Kidney (tissue), 14 donors: ENCODE measurements around the gene HSPA9. TPM values are rescaled to one million over a fixed set of nuclear protein-coding genes. Genes with fewer than 3 reads are reported as not detected.

ENCODE experiments used
- DNase-seq, 5 donors: peaks; one replicate each; pipeline ENCODE4 v3.0.0-alpha.2; 2013 to 2020
- FAIRE-seq: peaks from 2 replicates; lab custom pipeline; 2012; peaks lifted over from hg19 to GRCh38; lab: Jason Lieb, UNC
- H3K27ac ChIP-seq, 2 donors: one replicate each; pipeline ENCODE4 v1.7.0; 2013; ENCODE audit warnings: low read depth in 2 of 2, low read length in 2 of 2, inconsistent platforms in 1 of 2
- H3K27me3 ChIP-seq: one replicate; pipeline ENCODE4 v1.7.1; 2013; ENCODE audit warnings: low read length, inconsistent platforms; ENCODE audit not compliant: control insufficient read depth, insufficient read depth
- H3K36me3 ChIP-seq, 3 donors: one replicate each; pipeline versions ENCODE4 v1.7.0 to v1.7.1; 2013; ENCODE audit warnings: low read length in 3 of 3, control low read depth in 1 of 3, inconsistent platforms in 1 of 3; ENCODE audit not compliant: insufficient read depth in 3 of 3, control insufficient read depth in 2 of 3
- H3K4me1 ChIP-seq, 3 donors: one replicate each; pipeline versions ENCODE4 v1.7.0 to v1.7.1; 2013; ENCODE audit warnings: low read length in 3 of 3, inconsistent platforms in 1 of 3, low read depth in 1 of 3; ENCODE audit not compliant: control insufficient read depth in 2 of 3, insufficient read depth in 2 of 3
- H3K4me3 ChIP-seq, 3 donors: one replicate each; pipeline versions ENCODE4 v1.7.0 to v1.8.1; 2013; ENCODE audit warnings: low read length in 3 of 3, control low read depth in 1 of 3, inconsistent platforms in 1 of 3
- H3K9ac ChIP-seq, 3 donors: one replicate each; pipeline versions ENCODE4 v1.7.0 to v1.7.1; 2013; ENCODE audit warnings: low read length in 3 of 3, control low read depth in 1 of 3, inconsistent platforms in 1 of 3
- H3K9me3 ChIP-seq, 3 donors: one replicate each; pipeline versions ENCODE4 v1.7.0 to v1.7.1; 2013; ENCODE audit warnings: low read length in 3 of 3, control low read depth in 1 of 3, inconsistent platforms in 1 of 3; ENCODE audit not compliant: control insufficient read depth in 2 of 3, insufficient read depth in 1 of 3
- intact Hi-C: fragments of 100-400 bp; cut with DNase I; formaldehyde crosslinking; loops from one replicate; pipeline ENCODE4 v1.11.1; 2022
- polyA plus RNA-seq: library from polyadenylated mRNA; stranded (reverse); fragments of 350-450 nt; fragmentation: Illumina TruSeq; extraction: RNeasy Lipid Tissue Mini Kit (QIAGEN cat#74804); gene quantifications from one replicate; pipeline ENCODE4 v1.2.3, GENCODE V29; 2014; ENCODE audit warnings: low read depth, low replicate concordance; ENCODE audit not compliant: insufficient read depth
- total RNA-seq: library from RNA; stranded (reverse); fragmentation: NEBNext Ultra II Directional; extraction: Animal tissue kit (Norgen Biotek cat#: 25700); gene quantifications from one replicate; pipeline ENCODE4 v1.2.1, GENCODE V29; 2021
- TF ChIP-seq, protein P1 (sequence below): IDR thresholded peaks from 3 replicates; pipeline ENCODE4 v1.5.1; 2012; ENCODE audit warnings: mild to moderate bottlenecking, moderate library complexity, borderline replicate concordance; ENCODE audit not compliant: insufficient read depth; ENCODE audit errors: extremely low read depth
- donor health status: control.
- donor health status: control.
- donor health status: control.
- donor health status: control.
- donor health status: control.
- donor health status: DM: yes; HTN: yes; CAD: no.
- donor health status: Normal renal cell carcinoma (clear cell type).

Gene HSPA9
- total and polyA plus RNA-seq, 2 donors from 2014 or later: 192 to 331 TPM

DNA sequence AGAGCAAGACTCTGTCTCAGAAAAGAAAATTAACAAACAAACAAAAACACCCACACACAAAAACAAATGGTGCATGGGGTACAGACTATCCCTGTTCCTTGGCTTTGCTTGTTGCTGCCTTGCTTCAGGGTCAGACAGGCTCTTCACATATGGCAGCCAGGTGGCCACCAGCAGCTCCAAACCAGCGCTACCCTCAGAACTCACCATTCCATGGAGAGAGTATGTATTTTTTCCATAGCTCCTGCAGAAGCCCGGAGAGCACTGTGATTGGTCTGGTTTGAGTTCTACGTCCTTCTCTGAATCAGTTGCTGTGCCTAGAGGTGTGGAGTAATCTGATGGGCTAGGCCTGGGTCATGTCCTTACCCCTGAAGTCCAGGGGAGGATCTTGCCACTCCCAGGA lies 25.2 kb upstream of the HSPA9 start:
- FAIRE-seq: no peak
- no peaks in the 10 kb centered on the region for H3K9me3 ChIP-seq

GRCh38 chr5:138597661-138598400 lies 22.6 kb upstream of the HSPA9 start:
- FAIRE-seq (no peak), DNase-seq (no peak)
- no peak overlapping the region for H3K27ac ChIP-seq
- H3K4me3 ChIP-seq: no peak overlapping the region
- H3K9me3 ChIP-seq: no peaks in the 10 kb centered on the region
- intact Hi-C loops: no loop called here
- H3K36me3 ChIP-seq: no peaks in the 10 kb centered on the region
- TF ChIP-seq, protein P1, sequence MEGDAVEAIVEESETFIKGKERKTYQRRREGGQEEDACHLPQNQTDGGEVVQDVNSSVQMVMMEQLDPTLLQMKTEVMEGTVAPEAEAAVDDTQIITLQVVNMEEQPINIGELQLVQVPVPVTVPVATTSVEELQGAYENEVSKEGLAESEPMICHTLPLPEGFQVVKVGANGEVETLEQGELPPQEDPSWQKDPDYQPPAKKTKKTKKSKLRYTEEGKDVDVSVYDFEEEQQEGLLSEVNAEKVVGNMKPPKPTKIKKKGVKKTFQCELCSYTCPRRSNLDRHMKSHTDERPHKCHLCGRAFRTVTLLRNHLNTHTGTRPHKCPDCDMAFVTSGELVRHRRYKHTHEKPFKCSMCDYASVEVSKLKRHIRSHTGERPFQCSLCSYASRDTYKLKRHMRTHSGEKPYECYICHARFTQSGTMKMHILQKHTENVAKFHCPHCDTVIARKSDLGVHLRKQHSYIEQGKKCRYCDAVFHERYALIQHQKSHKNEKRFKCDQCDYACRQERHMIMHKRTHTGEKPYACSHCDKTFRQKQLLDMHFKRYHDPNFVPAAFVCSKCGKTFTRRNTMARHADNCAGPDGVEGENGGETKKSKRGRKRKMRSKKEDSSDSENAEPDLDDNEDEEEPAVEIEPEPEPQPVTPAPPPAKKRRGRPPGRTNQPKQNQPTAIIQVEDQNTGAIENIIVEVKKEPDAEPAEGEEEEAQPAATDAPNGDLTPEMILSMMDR: no peak
- H3K27me3 ChIP-seq: no peaks in the 10 kb centered on the region
- peaks cover 0 to 2% (median 0%) of the 10 kb centered on the region in 3 donors for H3K4me1 ChIP-seq
- no peak overlapping the region for H3K9ac ChIP-seq

More for the DNA sequence above, 25.2 kb upstream of the HSPA9 start:
- H3K9ac ChIP-seq: no peak overlapping the region
- intact Hi-C loops: no loop called here
- peaks cover 0 to 6% (median 0%) of the 10 kb centered on the region in 3 donors for H3K4me1 ChIP-seq
- no peaks in the 10 kb centered on the region for H3K36me3 ChIP-seq
- H3K27ac ChIP-seq: no peak overlapping the region
- no peak overlapping the region for H3K4me3 ChIP-seq
- no peaks in the 10 kb centered on the region for H3K27me3 ChIP-seq
- TF ChIP-seq, protein P1: no peak
- DNase-seq: no peak

GRCh38 chr5:138596105-138596881 lies 21.1 kb upstream of the HSPA9 start:
- Histone ChIP-seq H3K27ac (no peak overlapping the region), H3K36me3 (no peaks in the 10 kb centered on the region), H3K4me1 (peaks cover 0 to under 1% (median 0%) of the 10 kb centered on the region in 3 donors), H3K9me3 (no peaks in the 10 kb centered on the region), H3K4me3 (no peak overlapping the region), H3K9ac (no peak overlapping the region), H3K27me3 (no peaks in the 10 kb centered on the region)
- DNase-seq: no peak
- TF ChIP-seq, protein P1: no peak
- no peak for FAIRE-seq
- intact Hi-C loops: no loop called here
